Adrenal gland (tissue), 5 donors: ENCODE results near the gene PRDM16.

Experiments used
- POLR2A ChIP-seq, 2 donors: fragments of 450-650 bp; IDR thresholded peaks; one replicate each; pipeline ENCODE4 v1.6.1; 2017; ENCODE audit warnings: antibody characterized with exemption in 2 of 2, mild to moderate bottlenecking in 2 of 2, moderate library complexity in 1 of 2
- TF ChIP-seq, protein P1 (sequence below), 6 experiments: fragments of 450-650 bp in 4 of 6; fragments of 200-600 bp in 2 of 6; sonication (generic) in 1 of 6; IDR thresholded peaks; 1 replicate in 5 of 6; 2 replicates in 1 of 6; pipeline versions ENCODE4 v1.5.1 to v1.8.0; 2016 to 2021; ENCODE audit warnings: antibody characterized with exemption in 6 of 6, mild to moderate bottlenecking in 2 of 6, moderate library complexity in 1 of 6
- donor health status: DM: no; HTN: no; CAD: no.

DNA sequence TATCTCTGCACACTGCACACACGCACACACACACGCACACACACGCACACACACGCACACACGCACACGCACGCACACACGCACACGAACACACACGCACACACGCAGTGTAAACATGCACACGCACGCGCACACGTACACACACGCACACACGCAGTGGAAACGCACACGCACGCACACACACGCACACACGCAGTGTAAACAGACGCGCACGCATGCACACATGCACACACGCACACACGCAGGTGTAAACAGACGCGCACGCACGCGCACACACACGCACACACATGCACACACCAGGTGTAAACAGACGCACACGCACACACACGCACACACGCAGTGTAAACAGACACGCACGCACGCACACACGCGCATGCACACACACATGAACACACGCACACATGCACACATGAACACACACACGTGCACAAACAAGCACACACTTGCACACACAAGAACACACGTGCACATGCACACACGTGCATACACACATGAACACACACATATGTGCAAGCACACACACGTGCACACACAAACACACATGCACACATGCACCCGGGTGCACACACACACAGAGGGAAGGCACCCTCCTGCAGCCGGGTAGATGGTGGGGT lies 45.2 kb downstream of the PRDM16 start:
- TF ChIP-seq, protein P1, sequence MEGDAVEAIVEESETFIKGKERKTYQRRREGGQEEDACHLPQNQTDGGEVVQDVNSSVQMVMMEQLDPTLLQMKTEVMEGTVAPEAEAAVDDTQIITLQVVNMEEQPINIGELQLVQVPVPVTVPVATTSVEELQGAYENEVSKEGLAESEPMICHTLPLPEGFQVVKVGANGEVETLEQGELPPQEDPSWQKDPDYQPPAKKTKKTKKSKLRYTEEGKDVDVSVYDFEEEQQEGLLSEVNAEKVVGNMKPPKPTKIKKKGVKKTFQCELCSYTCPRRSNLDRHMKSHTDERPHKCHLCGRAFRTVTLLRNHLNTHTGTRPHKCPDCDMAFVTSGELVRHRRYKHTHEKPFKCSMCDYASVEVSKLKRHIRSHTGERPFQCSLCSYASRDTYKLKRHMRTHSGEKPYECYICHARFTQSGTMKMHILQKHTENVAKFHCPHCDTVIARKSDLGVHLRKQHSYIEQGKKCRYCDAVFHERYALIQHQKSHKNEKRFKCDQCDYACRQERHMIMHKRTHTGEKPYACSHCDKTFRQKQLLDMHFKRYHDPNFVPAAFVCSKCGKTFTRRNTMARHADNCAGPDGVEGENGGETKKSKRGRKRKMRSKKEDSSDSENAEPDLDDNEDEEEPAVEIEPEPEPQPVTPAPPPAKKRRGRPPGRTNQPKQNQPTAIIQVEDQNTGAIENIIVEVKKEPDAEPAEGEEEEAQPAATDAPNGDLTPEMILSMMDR (IDR thresholded peaks at IDR 0.05), result no peak
- TF ChIP-seq POLR2A (IDR thresholded peaks at IDR 0.05), result no peak
